B cell (primary cell): Measurements from ENCODE around the gene EPN2.

Experiments used
- EZH2 ChIP-seq: IDR thresholded peaks from 2 replicates; pipeline ENCODE4 v1.6.1; 2012; ENCODE audit warnings: borderline replicate concordance, low read depth, mild to moderate bottlenecking, moderate library complexity, low read length; ENCODE audit not compliant: insufficient read depth, poor library complexity, severe bottlenecking
- TF ChIP-seq, protein P1 (sequence below): fragments of 200-600 bp; IDR thresholded peaks from one replicate; pipeline ENCODE4 v1.8.0; 2022; ENCODE audit warnings: antibody characterized with exemption, mild to moderate bottlenecking

DNA sequence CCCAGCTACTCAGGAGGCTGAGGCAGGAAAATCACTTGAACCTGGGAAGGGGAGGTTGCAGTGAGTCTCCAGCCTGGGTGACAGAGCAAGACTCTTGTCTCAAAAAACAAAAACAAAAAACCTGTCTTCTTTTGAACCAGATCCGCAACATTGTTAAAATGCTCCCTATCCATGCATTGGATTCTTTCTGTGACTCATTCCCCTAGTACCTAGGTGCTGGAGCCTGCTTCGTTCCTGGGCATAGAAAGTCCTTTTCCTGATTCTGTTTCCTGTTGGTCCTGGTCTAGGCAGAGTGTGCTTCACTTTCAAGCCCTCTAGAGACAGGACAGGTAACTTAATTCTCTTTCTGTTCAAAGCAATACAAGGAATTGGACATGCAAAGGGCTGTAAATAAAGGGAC is 5.2 kb downstream of the EPN2 start:
- TF ChIP-seq, protein P1, sequence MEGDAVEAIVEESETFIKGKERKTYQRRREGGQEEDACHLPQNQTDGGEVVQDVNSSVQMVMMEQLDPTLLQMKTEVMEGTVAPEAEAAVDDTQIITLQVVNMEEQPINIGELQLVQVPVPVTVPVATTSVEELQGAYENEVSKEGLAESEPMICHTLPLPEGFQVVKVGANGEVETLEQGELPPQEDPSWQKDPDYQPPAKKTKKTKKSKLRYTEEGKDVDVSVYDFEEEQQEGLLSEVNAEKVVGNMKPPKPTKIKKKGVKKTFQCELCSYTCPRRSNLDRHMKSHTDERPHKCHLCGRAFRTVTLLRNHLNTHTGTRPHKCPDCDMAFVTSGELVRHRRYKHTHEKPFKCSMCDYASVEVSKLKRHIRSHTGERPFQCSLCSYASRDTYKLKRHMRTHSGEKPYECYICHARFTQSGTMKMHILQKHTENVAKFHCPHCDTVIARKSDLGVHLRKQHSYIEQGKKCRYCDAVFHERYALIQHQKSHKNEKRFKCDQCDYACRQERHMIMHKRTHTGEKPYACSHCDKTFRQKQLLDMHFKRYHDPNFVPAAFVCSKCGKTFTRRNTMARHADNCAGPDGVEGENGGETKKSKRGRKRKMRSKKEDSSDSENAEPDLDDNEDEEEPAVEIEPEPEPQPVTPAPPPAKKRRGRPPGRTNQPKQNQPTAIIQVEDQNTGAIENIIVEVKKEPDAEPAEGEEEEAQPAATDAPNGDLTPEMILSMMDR, result no peak
- no peak for TF ChIP-seq EZH2
